DOHH2 (cell line): Measurements from ENCODE around the gene CNTN3.

Experiments
- H3F3A ChIP-seq: fragments of 200-600 bp; sonication (generic), shearing (Covaris generic); 2 replicates; pipeline ENCODE4 v1.6.0; 2016; ENCODE audit warnings: antibody characterized with exemption, mild to moderate bottlenecking; ENCODE audit not compliant: control insufficient read depth, insufficient read depth
- H3K27ac ChIP-seq: fragments of 200-600 bp; sonication (generic); 2 replicates; pipeline ENCODE4 v1.5.1; 2014; ENCODE audit warnings: low read depth, mild to moderate bottlenecking, low read length, moderate library complexity
- H3K27me3 ChIP-seq: fragments of 200-600 bp; sonication (generic); 2 replicates; pipeline ENCODE4 v1.6.1; 2014; ENCODE audit warnings: mild to moderate bottlenecking, low read length, mixed read lengths; ENCODE audit not compliant: control insufficient read depth
- H3K36me3 ChIP-seq: fragments of 200-600 bp; sonication (generic); 2 replicates; pipeline ENCODE4 v1.6.1; 2014; ENCODE audit warnings: mild to moderate bottlenecking, low read length, moderate library complexity, mixed read lengths; ENCODE audit not compliant: control insufficient read depth
- H3K4me1 ChIP-seq: fragments of 200-600 bp; sonication (generic); 2 replicates; pipeline ENCODE4 v1.6.1; 2014; ENCODE audit warnings: mild to moderate bottlenecking, low read length, mixed read lengths; ENCODE audit not compliant: control insufficient read depth
- H3K4me2 ChIP-seq: fragments of 200-600 bp; sonication (generic); 2 replicates; pipeline ENCODE4 v1.6.0; 2014; ENCODE audit warnings: mild to moderate bottlenecking, low read length, moderate library complexity
- H3K4me3 ChIP-seq: fragments of 200-600 bp; sonication (generic); 2 replicates; pipeline ENCODE4 v1.5.1; 2014; ENCODE audit warnings: mild to moderate bottlenecking, low read length, mixed read lengths
- H3K79me2 ChIP-seq: fragments of 200-600 bp; sonication (generic); 2 replicates; pipeline ENCODE4 v1.6.1; 2014; ENCODE audit warnings: mild to moderate bottlenecking, low read length, mixed read lengths; ENCODE audit not compliant: control insufficient read depth
- H3K9me2 ChIP-seq: fragments of 200-600 bp; sonication (generic); replicated peaks from 2 replicates; pipeline ENCODE4 v1.6.1; 2014; ENCODE audit warnings: mild to moderate bottlenecking, low read length, mixed read lengths; ENCODE audit not compliant: control insufficient read depth
- H3K9me3 ChIP-seq: fragments of 200-600 bp; sonication (generic); 2 replicates; pipeline ENCODE4 v1.6.1; 2014; ENCODE audit warnings: antibody characterized with exemption, low read length, mixed read lengths; ENCODE audit not compliant: control insufficient read depth, insufficient read depth
- H4K20me1 ChIP-seq: fragments of 200-600 bp; sonication (generic); 2 replicates; pipeline ENCODE4 v1.6.0; 2014; ENCODE audit warnings: low read depth, mild to moderate bottlenecking, antibody characterized with exemption, low read length, moderate library complexity; ENCODE audit not compliant: control insufficient read depth, insufficient read depth
- CTCF ChIP-seq: fragments of 200-600 bp; sonication (generic); IDR thresholded peaks from one replicate; pipeline ENCODE4 v1.5.1; 2014; ENCODE audit warnings: antibody characterized with exemption, mild to moderate bottlenecking, low read depth, low read length; ENCODE audit not compliant: poor library complexity, severe bottlenecking
- EZH2phosphoT487 ChIP-seq: fragments of 200-600 bp; sonication (generic); IDR thresholded peaks from 2 replicates; pipeline ENCODE4 v1.6.1; 2017; ENCODE audit warnings: borderline replicate concordance, mild to moderate bottlenecking, antibody characterized with exemption, low read length, moderate library complexity, mixed read lengths

Gene CNTN3

GRCh38 chr3:74613060-74613459 is 1.4 kb downstream of the CNTN3 start:
- no peaks in the 10 kb centered on the region for H3K79me2 ChIP-seq
- no peaks in the 10 kb centered on the region for H3K36me3 ChIP-seq
- TF ChIP-seq EZH2phosphoT487 (no peak), CTCF (no peak)
- no peak overlapping the region for H3K4me2 ChIP-seq
- H3K27me3 ChIP-seq: no peaks in the 10 kb centered on the region
- H3K4me3 ChIP-seq: no peak overlapping the region
- no peaks in the 10 kb centered on the region for H3K4me1 ChIP-seq
- H3F3A ChIP-seq: no peaks in the 10 kb centered on the region
- H3K27ac ChIP-seq: no peak overlapping the region
- no peaks in the 10 kb centered on the region for H3K9me2 ChIP-seq
- peaks cover 9% of the 10 kb centered on the region; the same call in 1 of the 2 replicates for H3K9me3 ChIP-seq
- H4K20me1 ChIP-seq: no peaks in the 10 kb centered on the region

GRCh38 chr3:74611206-74611605 is 3.3 kb downstream of the CNTN3 start:
- Histone ChIP-seq H3K36me3 (no peaks in the 10 kb centered on the region), H4K20me1 (no peaks in the 10 kb centered on the region), H3K4me2 (no peak overlapping the region), H3K79me2 (no peaks in the 10 kb centered on the region), H3K27me3 (no peaks in the 10 kb centered on the region), H3K4me3 (no peak overlapping the region), H3K27ac (no peak overlapping the region), H3K9me3 (peaks cover 9% of the 10 kb centered on the region; the same call in 1 of the 2 replicates), H3F3A (no peaks in the 10 kb centered on the region), H3K9me2 (no peaks in the 10 kb centered on the region), H3K4me1 (no peaks in the 10 kb centered on the region)
- no peak for TF ChIP-seq CTCF
- no peak for TF ChIP-seq EZH2phosphoT487

- Histone ChIP-seq H3K27me3 (no peaks in the 10 kb centered on the region), H3F3A (no peaks in the 10 kb centered on the region), H3K27ac (no peak overlapping the region), H3K9me2 (no peaks in the 10 kb centered on the region), H3K36me3 (no peaks in the 10 kb centered on the region), H3K79me2 (no peaks in the 10 kb centered on the region), H3K4me3 (no peak overlapping the region), H3K4me2 (no peak overlapping the region), H3K4me1 (no peaks in the 10 kb centered on the region), H4K20me1 (no peaks in the 10 kb centered on the region), H3K9me3 (no peaks in the 10 kb centered on the region)
- TF ChIP-seq CTCF (no peak), EZH2phosphoT487 (no peak)
Measured at GRCh38 chr3:74607803-74608202, 6.7 kb downstream of the CNTN3 start.

GRCh38 chr3:74606996-74607395 is 7.5 kb downstream of the CNTN3 start:
- Histone ChIP-seq H3F3A (no peaks in the 10 kb centered on the region), H3K4me2 (no peak overlapping the region), H3K4me3 (no peak overlapping the region), H4K20me1 (no peaks in the 10 kb centered on the region), H3K9me2 (no peaks in the 10 kb centered on the region), H3K4me1 (no peaks in the 10 kb centered on the region), H3K9me3 (no peaks in the 10 kb centered on the region), H3K27me3 (no peaks in the 10 kb centered on the region), H3K27ac (no peak overlapping the region), H3K79me2 (no peaks in the 10 kb centered on the region), H3K36me3 (no peaks in the 10 kb centered on the region)
- no peak for TF ChIP-seq CTCF
- no peak for TF ChIP-seq EZH2phosphoT487
